ENCODE data around the gene SLCO2B1.

SLCO2B1 gene

DNA sequence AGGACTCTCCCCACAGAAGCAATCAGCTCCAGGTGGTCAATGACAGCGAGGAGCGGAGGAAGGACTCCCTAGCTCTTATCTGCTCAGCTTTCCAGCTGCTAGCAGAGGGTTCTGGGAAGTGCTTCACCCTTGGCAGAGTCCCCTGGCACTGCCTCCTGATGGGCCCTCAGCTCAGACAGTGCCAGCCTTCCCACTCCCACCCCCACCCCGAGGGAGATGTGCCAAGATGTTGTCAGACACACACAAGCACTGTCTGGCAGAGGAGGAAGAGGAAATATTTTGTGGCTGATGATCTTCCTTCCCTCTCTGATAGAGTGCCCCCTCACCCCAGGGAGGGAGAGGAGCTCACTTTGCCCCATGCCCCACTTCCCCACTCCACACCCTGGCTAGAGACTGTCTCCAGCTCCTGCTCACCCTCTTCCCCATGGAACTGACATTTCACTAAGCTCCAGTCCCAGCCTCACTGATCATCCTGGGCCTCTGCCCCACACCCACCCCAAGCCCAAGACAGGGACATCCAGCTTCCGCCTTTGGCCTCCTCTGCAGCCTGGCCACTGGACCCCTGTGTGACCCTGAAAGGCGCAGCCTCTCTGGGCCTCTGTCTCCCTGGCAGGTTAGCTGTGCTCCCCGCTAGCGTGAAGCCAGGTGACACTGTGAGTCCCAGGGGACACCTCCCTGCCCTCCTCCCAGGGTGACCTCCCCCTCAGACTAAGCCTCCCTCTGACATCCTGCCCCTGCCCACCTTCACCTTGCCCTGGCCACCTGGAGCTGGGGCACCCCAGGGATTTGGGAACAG, 44.5 kb downstream of the SLCO2B1 start:
- no peak for DNase-seq (ENCODE audit: low read depth)

DNA sequence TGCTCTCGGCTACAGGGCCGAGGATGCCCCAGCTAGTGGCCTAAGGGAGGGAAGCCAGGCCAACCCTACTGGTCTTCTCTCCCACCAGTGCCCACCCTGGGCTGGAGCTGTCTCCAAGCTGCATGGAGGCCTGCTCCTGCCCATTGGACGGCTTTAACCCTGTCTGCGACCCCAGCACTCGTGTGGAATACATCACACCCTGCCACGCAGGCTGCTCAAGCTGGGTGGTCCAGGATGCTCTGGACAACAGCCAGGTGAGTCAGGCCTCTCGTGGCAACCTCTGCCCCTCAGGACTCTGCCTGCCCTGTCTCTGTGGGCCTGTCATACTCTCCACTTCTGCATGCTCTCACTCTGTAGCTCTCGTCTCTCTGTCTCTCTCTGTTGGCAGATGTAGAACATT, 45.5 kb downstream of the SLCO2B1 start:
- no peak for DNase-seq (ENCODE audit: low read depth)

DNA sequence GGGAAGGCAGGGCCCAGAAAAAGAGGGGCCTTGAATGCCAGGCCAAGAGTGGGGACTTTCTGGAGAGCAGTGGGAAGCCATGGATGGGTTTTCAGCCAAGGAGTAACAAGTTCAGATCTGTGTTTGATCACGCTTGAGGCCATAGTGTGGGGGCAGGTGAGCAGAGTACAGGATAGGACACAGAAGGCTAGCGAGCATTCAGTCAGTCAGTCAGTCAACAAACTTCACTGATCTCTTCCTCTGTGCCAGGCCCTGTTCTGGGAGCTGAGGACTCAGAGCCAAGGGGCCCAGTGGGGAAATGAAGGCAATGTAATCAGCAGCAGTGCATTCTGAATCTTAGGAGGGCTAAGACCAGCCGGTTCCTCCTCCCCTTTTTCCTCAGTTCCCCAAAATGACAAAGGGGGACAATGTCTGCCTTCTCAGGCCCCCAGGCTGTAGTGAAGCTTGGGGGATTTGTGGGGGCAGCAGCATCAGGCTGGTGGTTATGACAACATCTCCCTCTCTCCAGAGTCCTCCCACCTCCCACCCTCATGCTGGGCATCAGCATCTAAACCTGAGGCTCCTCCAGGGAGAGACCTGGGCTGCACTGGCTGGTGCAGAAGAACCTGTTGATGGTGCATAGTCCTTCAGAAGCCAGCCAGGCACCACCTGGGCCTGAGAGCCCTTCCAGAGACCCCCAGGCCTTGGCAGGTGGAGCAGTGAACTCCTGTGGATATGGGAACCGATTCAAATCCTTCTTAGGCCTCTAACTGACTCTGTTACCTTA, 46.8 kb downstream of the SLCO2B1 start:
- no peak for DNase-seq (ENCODE audit: low read depth)

DNA sequence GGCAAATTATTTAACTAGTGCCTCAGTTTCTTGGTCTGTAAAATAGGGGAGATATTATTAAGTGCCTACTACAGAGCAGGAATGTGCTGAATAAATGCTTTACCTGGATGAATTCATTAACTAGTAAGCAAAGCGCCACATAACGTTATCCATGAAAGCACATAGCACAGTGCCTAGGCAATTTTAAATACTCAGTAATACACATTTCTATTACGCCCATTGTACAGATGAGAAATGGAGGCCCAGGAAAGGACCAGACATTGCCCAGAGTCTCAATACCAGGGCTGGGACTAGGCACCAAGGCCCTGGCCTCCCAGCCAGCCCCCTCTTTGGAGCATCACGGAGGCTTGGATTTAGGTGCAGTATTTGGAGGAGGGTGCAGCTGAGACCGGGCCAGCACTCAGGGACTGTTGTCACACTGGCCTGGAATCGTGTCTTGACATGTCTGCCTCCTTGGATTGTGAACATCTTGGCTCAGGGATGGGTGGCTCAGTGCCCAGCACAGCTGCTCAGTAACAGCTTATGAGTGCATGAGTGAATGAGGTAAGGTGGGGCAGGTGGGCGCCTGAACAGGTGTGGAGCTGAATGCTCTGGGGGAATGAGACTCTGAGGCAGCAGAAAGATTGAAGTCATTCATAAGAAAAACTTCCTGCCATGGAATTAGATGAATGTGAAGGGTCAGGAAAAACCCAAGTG, 47.5 kb downstream of the SLCO2B1 start:
- no peak for DNase-seq (ENCODE audit: low read depth)

DNA sequence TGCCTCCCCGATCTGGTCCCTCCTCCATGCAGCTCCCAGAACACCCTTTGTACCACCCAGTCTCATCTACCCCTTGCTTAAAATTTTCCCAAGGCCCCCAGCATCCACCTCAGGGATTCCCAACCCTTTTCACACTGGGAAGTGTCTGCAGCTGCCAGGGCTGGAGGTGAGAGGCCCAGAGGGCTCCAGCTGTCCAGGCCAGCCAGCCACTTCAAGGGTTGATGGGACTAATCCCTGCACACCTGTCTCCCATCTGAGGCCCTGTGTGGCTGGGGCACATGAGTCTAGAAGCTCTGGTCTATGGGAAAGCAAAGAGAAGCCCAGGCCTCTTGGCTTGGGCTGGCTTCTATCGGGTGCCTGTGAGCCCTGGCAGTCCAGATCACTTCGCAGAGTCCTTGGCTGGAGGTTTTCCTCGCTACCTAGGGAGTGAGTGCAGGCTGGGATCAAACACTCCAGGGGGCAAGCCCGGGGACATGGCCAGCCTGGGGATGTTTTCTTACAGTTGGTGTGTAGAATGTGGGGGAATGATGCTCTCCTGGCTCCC, 48.6 kb downstream of the SLCO2B1 start:
- DNase-seq (ENCODE audit: low read depth) = no peak

DNA sequence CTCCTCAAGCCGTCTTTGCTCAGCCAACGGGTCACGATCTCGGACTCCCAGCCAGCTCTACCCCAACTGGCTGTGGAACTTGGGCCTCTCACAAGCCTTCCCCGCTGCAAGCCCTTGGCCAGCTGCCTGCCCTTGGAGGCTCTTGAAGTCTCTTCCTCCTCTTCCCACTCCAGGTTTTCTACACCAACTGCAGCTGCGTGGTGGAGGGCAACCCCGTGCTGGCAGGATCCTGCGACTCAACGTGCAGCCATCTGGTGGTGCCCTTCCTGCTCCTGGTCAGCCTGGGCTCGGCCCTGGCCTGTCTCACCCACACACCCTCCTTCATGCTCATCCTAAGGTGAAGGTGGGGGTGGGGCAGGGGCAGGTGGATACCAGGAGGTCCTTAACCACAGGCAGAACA, 49.1 kb downstream of the SLCO2B1 start:
- DNase-seq (ENCODE audit: low read depth) = no peak

DNA sequence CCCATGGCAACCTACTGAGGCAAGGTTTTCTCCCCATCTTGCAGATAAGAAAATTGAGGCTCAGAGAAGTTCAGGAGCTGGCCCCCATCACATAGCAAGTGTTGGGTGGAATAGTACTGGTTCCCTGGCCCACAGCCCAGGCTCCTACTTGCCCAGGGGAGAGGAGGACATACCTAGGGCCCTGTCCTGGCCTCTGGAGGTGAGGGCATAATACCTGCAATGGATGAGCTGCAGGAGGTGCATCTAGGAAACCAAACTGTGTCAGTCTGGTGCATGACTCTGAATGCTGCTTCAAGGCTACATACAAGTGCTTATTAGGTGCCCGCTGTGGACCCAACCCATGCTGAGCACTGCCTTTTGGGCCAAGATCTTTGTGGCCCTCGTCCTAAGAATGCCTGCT, 49.6 kb downstream of the SLCO2B1 start:
- DNase-seq (ENCODE audit: low read depth) = no peak

DNA sequence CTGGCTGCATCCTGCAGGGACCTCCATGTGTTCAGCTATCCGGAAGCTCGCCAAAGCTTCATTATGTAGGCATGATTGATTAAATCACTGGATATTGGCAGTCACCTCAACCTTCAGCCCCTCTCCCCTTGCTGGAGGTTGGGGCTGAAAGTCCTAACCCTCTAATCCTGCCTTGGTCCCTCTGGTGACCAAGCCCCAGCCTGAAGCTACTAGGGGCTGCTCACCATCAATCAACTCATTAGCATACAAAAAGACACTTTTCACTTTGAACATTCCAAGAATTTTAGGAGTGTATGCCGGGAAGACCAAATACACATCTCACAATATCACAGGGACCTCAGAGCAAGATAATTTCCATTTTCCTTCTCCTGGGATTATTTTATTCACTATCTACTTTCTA, 50.9 kb downstream of the SLCO2B1 start:
- no peak for DNase-seq (ENCODE audit: low read depth)

DNA sequence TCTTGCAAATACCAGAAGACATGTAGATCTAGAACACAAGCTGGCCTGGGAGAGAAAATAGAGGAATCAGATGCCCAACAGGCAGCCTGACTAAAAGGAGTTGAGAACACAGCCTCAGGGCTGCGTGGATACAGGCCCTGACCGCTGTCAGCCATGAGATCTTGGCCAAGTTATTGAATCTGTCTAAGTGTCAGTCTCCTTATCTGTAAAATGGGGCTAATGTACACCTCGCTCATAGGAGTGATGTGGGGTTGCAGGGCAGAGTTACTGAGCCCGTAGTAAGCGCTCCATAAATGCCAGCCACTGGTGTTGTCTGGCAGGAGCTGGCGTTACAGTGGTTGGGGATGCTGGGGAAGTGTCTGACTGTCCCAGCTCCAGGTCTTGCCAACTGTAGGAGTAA, 51.3 kb downstream of the SLCO2B1 start:
- DNase-seq (ENCODE audit: low read depth) = no peak

DNA sequence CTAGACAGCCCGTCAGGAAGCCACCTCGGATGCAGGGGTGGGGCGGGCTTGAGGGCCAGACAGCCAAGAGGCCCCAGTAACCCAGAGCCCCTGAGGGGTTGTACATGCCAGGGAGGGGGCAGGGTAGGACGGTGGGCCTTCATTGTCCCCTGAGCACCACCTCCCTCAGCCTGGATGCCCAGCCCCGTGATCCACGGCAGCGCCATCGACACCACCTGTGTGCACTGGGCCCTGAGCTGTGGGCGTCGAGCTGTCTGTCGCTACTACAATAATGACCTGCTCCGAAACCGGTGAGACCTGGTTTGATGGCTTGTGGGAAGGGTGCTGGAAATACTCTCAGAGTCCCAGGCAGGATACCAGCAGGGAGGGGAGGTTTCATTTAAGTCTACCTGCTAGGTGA, 52.2 kb downstream of the SLCO2B1 start:
- no peak for DNase-seq (ENCODE audit: low read depth)

DNA sequence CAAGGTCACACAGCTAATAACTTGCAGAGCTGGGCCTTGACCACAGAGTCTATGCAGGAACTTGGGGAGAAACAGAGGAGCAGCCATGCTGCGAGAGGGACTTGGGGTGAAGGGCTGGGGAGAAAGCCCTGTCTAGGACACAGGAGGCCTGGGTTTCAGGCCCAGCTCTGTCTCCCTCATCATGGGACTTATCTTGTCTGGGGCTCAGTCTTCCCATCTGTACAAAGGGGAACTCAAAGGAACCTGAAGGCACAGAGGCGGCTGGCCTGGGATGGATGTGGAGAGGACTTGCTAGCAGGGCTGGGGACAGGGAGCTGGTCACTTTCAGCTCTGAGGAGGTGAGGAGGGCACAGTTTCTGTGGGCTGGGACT, 52.7 kb downstream of the SLCO2B1 start:
- DNase-seq (ENCODE audit: low read depth) = no peak

DNA sequence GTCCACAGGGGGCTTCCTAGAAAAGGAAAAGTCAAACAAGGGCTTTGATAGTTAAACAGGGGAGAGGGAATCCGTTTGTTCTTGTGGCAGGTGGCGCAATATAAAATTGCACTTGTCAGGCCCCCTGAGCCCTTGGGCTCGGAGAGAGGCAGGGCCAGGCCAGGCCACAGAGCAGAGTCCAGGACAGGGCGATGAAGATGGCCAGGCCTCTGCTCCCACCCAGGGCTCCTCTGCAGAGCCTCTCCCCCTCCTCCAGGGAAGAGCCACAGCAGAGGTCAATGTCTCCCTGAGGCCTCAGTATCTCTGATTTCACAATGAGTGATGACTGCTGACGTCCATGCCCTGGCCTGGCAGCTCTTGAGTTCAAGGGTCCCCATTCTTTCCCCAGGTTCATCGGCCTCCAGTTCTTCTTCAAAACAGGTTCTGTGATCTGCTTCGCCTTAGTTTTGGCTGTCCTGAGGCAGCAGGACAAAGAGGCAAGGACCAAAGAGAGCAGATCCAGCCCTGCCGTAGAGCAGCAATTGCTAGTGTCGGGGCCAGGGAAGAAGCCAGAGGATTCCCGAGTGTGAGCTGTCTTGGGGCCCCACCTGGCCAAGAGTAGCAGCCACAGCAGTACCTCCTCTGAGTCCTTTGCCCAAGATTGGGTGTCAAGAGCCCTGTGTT, 53.2 kb downstream of the SLCO2B1 start:
- DNase-seq (ENCODE audit: low read depth) = no peak

DNA sequence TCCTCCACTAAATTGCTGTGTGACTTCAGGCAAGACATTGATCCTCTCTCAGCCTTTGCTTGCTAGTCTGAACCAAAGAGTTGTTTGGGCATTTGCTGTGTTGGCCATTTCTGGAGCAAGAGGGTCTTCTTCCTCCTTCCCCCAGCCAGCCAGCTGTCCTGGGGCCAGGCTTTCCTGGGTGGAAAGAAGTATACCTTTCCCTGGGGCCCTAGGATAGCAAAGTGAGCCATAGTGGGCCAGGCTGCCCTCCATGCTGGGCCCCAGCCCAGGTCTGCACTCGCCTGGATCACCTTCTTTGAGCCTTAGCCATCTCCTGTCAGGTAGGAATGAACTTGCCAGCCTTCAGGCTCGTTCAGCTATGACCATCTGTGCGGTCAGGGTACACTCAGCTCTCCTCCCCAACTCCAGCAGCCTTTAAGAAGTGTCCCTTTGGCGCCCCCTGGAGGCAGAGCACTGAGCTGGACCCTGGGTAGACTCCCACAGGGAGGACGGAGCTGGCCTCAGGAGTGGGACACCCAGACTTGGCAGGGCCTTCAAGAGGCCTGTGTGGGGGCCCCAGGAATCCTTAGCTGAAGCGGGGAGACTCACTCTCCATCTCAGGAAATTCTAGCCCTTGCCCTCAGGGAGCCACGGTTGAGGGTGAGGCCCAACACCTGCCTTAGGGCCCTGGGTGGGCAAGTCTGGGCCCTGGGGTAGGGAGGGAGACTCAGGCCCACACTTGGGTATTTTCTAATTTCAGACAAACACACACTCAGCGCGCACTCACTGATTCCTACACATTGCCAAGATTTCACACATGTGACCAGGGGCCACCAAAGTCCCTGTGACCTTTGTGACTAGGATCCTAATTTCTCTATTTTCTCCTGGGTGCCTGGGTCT, 54.0 kb downstream of the SLCO2B1 start:
- peak; percentile 53 for DNase-seq (ENCODE audit: low read depth)

DNA sequence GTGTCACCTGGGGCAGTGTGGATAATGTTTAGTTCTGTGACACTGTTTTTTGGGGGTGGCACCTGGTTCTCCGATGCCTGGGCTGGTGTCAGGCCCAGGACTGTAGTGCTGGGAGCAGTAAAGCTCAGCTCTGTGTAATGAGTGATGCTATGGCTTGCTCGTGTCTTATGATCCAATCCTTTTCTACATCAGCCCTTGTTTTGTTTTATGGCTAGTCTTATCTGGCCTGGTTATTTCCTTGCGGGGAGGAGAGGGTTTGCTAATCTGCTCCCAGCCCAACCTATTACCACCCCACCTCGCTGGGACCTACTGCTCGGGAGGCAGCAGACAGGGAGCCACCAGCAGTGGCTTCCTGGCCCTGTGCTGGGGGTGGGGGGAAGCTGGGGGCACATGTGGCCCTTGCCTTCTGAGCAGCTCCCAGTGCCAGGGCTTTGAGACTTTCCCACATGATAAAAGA, 54.7 kb downstream of the SLCO2B1 start:
- DNase-seq (ENCODE audit: low read depth) = no peak

DNA sequence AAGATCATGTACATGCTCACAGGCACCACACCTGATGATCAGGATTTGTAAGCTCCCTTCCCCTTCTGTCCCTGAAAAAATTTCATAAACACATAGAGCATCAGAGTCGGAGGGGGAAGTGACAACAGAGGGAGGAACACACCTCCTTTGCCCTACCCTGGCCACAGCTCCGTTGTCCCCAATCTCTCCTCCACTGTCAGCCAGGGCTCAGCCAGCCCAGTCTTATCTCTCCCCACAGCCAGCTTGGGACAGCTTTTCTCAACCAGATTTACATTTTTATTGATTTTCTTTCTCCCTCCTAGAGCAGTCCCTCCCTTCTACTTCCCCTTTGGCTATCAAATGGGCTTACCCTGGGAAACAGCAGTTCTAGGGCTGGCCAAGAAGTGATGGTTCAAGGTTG, 57.5 kb downstream of the SLCO2B1 start:
- DNase-seq (ENCODE audit: low read depth) = no peak

DNA sequence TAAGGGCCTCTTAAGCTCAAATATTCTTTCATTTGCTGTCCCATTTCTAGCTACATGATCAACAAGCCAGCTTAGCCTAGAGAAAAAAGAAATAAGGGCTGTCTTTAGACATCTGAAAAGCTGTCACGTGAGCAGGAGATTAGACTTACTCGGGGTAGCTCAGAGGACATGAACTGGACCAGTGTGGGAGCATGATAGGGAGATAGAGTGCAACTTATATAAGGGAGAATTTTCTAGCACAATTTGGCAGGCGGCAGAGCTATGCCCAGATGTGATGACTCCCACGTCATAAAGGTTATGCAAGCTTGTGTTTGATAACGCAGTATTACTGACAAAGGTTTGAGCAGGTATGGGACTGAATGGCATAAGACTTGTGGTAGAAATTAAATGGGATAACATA, 61.5 kb downstream of the SLCO2B1 start:
- DNase-seq (ENCODE audit: low read depth) = no peak

DNA sequence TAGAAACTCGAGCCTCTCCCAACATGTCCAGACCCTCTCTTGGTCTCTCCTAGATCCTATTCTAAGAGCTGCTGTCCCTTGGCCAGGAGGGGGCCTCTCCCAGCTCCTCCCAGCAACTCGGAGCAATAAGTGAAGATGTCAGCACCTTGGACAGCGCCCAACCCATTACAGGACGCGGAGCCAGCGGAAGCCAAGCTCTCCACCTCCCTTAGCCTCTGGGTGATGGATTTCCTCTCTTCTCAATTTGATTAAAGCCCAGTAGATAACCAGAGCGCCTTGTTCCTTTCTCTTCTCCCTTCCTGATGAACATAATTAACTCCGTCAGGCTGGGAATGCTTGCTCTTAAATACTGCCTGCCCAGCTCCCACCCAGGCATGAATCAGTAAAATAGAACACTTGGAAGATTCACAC, 63.5 kb downstream of the SLCO2B1 start:
- DNase-seq (ENCODE audit: low read depth) = peak; percentile 41

DNA sequence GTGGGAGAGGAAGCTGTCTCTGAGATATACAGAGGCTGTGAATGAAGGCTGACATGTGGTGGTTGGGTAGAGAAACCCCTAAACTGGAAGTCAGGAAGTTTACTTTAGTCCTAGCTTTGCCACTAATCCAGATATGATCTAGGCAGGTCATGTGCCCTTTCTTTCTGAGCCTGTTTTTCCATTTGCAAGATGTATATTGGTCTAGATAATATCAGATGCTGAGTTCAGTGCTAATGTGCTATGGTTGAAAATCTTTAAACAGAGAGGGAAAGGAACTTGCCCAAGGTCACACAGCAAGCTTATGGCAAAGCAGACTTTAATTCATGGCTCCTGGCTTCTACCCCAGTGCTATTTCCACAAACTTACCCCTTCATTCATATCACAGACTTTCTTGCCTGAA, 63.9 kb downstream of the SLCO2B1 start:
- no peak for DNase-seq (ENCODE audit: low read depth)

DNA sequence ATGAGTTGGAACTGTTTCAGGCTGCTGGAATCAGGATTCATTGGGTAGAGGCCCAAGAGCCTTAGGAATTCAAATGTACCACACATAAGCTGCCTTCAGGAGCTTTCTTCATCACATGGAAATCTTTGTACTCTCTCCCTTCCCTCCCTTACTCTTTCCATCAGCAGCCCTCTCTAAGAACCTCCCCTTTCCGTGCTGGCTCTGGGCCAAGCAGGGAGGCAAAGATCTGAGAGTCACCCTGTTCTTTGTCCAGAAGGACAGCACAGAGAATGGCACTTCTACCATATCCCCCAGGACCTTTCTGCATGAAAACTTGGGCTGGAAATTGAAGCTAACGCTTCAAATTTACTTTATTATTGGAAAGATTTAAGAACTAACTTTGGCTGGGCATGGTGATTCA, 69.0 kb downstream of the SLCO2B1 start:
- DNase-seq (ENCODE audit: low read depth) = no peak

DNA sequence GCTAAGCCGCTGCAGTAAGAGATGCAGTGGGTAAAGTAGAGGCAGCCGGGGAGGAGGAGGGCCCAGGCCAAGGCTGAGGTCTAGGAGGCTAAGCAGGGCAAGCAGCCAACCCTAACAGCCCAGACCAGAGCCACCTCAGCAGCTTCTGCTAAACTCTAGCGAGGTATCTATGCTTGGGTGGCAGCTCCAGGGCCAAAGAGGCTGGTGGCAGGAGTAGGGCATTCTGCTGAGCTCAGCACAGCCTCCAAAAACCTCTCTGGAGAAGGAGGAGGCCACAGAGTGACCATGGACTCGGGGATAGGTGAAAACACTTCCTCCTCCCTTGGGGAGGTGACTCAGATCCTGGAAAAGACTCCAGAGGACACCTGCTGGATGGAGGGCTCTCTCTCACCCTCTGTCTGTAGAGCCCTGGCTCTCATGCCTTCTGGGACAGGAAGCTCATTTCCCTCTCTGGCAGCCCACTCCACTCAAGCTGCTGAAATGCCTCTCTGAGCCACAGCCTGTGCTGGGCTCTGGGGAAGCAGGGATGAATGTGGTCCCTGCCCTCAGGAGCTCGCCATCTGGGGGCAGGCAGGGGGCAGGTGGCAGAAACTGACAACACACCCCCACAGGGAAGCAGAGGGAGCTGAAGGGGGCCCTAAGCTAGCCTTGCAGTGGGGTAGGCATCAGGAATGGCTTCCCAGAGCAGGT, 73.2 kb downstream of the SLCO2B1 start:
- DNase-seq (ENCODE audit: low read depth) = no peak

DNA sequence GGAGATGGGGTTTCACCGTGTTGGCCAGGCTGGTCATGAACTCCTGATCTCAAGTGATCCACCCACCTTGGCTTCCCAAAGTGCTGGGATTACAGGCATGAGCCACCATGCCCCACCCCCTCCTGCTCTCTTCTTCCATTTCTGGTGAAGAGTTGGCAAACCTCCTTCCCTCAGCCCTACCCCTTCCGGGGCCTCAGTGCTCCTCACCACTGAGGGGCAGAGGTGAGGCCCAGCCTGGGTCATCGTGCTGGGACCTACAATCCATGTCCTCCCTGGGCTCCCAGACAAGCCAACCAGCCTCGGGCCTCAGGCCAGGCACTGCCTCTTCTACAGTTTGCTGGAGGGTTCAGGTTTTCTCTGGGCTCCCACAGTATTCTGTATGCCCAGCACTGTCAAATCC, 74.9 kb downstream of the SLCO2B1 start:
- DNase-seq (ENCODE audit: low read depth) = no peak

Measured in fibroblast of gingiva (primary cell).